T47D (cell line): ENCODE measurements around the gene FBXL15.

Experiments used
- DNase-seq, 2 experiments: peaks; one replicate each; pipeline versions ENCODE4 v3.0.0 to v3.0.0-alpha.2; 2011 to 2012; ENCODE audit warnings: low read depth in 1 of 2, low spot score in 1 of 2
- JUND ChIP-seq: IDR thresholded peaks from 2 replicates; pipeline ENCODE4 v1.6.1; 2012; ENCODE audit warnings: low read depth
- in situ Hi-C: cut with HindIII; loops from 2 replicates; pipeline ENCODE4 v1.10.0; 2016; ENCODE audit warnings: low sequenced_read_pairs, low pct_unique_long_range_greater_than_20kb

The FBXL15 gene

DNA sequence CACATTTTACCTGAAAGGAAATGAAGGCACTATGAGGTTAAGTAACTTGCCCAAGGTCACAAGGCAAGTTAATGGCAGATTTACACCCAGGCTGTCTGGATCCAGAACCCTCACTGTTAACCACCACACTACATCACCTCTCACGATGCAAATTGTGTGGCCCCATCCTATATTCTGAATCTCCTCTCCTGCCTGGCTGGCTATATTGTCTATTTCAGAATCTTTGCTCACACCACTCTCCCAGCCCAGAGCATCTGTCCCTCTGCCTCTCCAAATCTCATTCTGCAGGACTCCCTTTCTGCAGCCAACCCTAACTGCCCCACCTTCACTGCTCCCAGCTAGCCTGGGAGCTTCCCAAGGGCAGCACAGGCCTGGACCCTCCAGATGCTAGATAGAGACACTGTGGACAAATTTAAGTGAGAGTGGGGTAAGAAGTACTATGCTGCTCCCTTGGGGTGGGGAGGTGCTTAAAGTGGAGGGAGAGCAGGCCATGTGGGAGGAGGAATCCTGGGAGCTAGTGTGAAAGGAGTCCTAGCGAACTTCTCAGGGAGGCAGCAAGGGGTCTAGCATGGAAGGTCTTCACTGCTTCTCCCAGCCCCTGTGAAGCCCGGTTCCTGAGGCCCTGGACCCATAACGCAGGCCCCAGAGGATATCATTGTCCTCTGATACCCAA is 11.0 kb downstream of the FBXL15 start:
- peak in 1 of 2 experiments; percentile 46 for DNase-seq
- no peak for TF ChIP-seq JUND
- in situ Hi-C loops, result no loop called here

DNA sequence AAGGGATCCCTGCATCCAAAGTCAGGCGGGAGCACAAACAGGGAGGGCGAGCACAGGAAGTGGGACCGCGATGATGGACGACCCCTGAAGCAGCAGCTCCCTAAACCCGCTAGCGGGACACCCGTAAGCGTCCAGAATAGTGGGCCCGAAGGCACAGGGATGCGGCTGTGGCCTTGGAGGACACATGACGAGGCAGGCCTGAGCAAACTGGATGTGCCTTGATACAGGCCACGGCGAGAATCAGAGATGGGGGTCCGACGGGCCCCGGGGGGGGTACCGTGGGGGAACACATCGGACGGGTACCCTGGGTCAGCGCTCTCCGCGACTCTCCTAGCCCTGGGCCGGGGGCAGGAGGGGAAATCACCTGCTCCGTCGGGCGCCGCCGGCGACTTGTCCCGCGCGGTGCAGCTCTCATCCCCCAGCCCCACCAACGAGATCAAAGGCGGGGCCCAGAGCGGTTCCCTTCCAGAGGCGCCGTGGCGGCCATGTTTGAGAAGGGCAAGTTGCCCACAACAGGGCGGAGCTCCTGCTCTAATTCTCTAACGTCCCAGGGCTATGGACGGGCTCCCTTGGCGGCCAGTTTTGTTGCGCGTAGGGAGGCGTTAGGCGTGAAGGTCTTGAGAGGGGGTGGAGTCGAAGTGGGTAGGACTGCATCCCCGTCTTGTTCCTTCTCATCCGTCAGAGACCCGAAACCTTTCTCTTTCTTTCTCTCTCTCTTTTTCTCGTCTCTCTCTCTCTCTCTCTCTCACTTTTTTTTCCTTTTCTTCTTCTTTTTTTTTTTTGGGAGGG is 11.7 kb downstream of the FBXL15 start, which contains the start of gene CUEDC2:
CUEDC2 (minus strand) TSS at position 413 of the 789 bp plus-strand sequence. CDS start 7,386 bp downstream, outside the sequence.
- DNase-seq, result peak; percentile 96 to 99
- in situ Hi-C loops, result no loop called here
- no peak for TF ChIP-seq JUND

DNA sequence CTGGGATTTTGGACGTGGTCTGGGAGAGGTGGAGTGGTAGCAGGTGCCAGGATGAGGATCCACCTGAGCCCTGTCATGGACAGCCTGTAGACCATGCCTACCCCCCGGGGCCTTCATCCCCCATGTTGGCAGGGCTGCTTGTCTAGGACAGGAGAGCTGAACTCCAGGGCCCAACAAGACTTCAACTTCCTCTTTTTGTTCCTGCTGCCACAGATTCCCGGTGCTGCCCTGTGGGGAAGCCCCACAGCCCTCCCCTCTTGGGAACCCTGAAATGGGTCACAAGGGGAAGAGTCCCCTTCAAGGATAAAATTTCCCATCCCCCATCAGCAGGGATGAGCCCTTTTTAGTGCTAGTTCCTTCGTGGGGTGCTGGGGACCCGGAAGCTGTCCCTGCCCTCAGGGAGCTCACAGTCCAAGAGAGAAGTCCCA is 13.0 kb downstream of the FBXL15 start:
- no peak for DNase-seq
- in situ Hi-C loops, result no loop called here
- TF ChIP-seq JUND, result no peak

GRCh38 chr10:102434394-102435132 is 13.9 kb downstream of the FBXL15 start:
- no peak for DNase-seq
- TF ChIP-seq JUND, result no peak
- in situ Hi-C loops, result no loop called here

DNA sequence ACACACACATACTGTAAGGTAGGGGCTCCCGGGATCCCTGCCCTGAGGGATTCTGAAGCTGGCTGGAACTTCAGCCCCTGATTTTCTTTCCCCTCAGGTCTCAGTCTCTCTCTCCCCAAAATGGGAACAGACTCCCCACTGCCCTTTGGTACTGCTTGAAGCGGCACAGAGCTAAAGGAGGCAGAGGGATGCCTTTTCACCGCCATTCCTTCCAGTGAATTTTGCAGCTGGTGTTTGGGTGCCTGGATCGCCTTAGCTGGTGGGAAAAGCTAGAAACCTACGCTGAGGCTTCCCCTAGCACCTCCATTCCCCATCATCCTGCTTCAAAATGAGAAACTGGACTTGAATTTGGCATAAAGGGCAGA is 14.5 kb downstream of the FBXL15 start:
- in situ Hi-C loops, result no loop called here
- TF ChIP-seq JUND, result no peak
- DNase-seq, result no peak

- DNase-seq, result no peak
- in situ Hi-C loops, result no loop called here
These were observed 15.0 kb downstream of the FBXL15 start for GRCh38 chr10:102435529-102436233.

GRCh38 chr10:102436312-102436711 is 15.7 kb downstream of the FBXL15 start:
- no peak for DNase-seq
- no peak for TF ChIP-seq JUND
- in situ Hi-C loops, result no loop called here

More at GRCh38 chr10:102435529-102436233, 15.0 kb downstream of the FBXL15 start:
- no peak for TF ChIP-seq JUND

GRCh38 chr10:102437515-102437914 is 16.9 kb downstream of the FBXL15 start:
- DNase-seq, result no peak
- in situ Hi-C loops, result no loop called here
- TF ChIP-seq JUND, result no peak

DNA sequence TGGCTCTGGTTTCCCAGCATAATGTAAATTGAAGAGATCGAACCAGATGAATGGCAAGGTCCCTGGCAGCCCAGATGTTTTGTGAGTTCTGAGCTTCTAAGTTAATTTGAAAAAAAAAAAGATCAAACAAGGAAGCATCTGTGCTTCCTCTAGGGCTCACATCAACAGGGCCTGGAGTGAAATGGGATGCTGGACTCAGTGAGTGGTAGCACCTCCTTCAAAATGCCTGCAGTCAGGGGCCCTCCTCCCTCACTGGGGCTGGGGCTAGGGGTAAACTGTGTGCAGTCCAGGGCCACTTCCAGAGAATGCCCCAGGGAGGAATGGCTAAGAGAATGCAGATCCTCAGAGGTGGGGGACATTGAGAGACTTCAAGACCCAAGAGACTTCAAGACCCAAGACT is 17.7 kb downstream of the FBXL15 start:
- no peak for DNase-seq
- in situ Hi-C loops, result no loop called here
- TF ChIP-seq JUND, result no peak

- in situ Hi-C loops, result no loop called here
- no peak for TF ChIP-seq JUND
- no peak for DNase-seq
These were observed 24.2 kb downstream of the FBXL15 start for GRCh38 chr10:102444851-102445250.

DNA sequence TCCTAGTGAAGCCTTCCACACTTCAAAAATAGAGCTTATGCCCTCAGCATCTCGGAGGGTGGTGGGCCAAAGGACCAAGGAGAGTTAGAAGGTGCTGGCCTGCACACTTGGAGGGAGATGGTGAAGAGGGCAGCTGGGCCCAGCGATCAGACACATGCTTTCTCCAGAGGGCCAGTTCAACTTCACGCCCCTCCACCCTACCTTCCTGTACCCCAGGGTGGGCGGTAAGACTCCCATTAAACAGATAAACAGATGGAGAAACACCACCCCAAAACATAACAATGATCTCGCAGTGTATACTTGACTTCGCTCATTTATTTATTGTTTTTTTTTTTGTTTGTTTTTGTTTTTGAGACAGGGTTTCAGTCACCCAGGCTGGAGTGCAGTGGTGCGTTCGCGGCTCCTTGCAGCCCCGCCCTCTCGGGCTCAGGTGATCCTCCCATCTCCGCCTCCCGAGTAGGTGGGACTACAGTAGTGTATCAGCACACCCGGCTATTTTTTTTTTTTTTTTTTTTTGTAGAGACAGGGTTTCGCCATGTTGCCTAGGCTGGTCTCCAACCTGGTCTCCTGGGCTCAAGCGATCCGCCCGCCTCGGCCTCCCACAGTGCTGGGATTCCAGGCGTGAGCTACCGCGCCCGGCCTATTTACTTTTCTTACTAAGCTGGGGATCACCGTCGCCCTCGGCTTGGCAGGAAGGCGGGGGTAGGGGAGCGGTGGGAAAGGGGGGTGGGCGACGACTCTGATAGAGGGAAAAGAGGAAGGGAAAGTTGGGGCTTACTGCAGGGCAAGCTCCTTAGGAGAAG is 28.9 kb downstream of the FBXL15 start:
- DNase-seq, result peak in 1 of 2 experiments; percentile 89
- in situ Hi-C loops, result no loop called here
- no peak for TF ChIP-seq JUND

DNA sequence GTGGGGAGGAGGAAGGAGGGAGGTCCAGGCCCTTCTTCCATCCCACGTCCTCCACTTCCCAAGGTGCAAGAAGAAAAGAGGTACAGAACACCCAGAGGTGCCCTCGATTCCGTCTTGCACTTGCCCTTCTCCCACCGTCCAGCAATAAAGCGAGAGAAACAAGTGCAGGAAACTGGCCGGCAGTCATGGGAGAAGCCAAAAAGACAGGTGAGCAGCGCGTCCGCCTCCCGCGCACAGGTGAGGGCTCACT is 29.4 kb downstream of the FBXL15 start:
- no peak for TF ChIP-seq JUND
- in situ Hi-C loops, result no loop called here
- DNase-seq, result no peak
